ENCODE results near the gene HPGD.

Gene HPGD

GRCh38 chr4:174449944-174450785 lies 72.1 kb downstream of the HPGD start:
- TF ChIP-seq CTCF (IDR thresholded peaks at IDR 0.05; ENCODE audit: low read depth, low read length) = no peak
- peak in 1 of 2 donors; percentile 38 for DNase-seq (ENCODE audit: low read depth in 2 of 2)
- H3K4me3 ChIP-seq (replicated peaks in 1 of 2; ENCODE audit: low read depth in 2 of 2, low read length in 2 of 2) = no peak overlapping the region

GRCh38 chr4:174449152-174449551 lies 73.1 kb downstream of the HPGD start:
- no peak for TF ChIP-seq CTCF (IDR thresholded peaks at IDR 0.05; ENCODE audit: low read depth, low read length)
- no peak for DNase-seq (ENCODE audit: low read depth in 2 of 2)
- no peak overlapping the region for H3K4me3 ChIP-seq (replicated peaks in 1 of 2; ENCODE audit: low read depth in 2 of 2, low read length in 2 of 2)

GRCh38 chr4:174444390-174444789 lies 77.9 kb downstream of the HPGD start:
- TF ChIP-seq CTCF (IDR thresholded peaks at IDR 0.05; ENCODE audit: low read depth, low read length) = no peak
- H3K4me3 ChIP-seq (replicated peaks in 1 of 2; ENCODE audit: low read depth in 2 of 2, low read length in 2 of 2) = no peak overlapping the region
- DNase-seq (ENCODE audit: low read depth in 2 of 2) = no peak

Measured in cardiac fibroblast (primary cell).